IMR-90 (cell line): Measurements from ENCODE around the gene TTC7B. TPM values are rescaled to one million over a fixed set of nuclear protein-coding genes. Genes with fewer than 3 reads are reported as not detected.

Experiments used
- ATAC-seq: fragments of 200-7000 bp; cut with Tn5 transposase; 2 replicates; pipeline ENCODE4 v1.9.1; 2020; ENCODE audit warnings: low read depth, mild to moderate bottlenecking, moderate library complexity
- BruUV-seq: library from RNA; stranded (reverse); fragments of 400-500 nt; replicated peaks from 2 replicates; lab custom pipeline; 2021; lab: Mats Ljungman, UMichigan
- CTCF ChIA-PET: fragments of 300-600 bp; formaldehyde crosslinking; extraction: SDS; loops from one replicate; lab custom pipeline; 2021; ENCODE audit warnings: antibody characterized with exemption; lab: Yijun Ruan, JAX
- POLR2A ChIA-PET: fragments of 300-600 bp; sonication (Branson Sonifier 250); formaldehyde crosslinking; loops from one replicate; lab custom pipeline; 2022; ENCODE audit warnings: antibody characterized with exemption; ENCODE audit not compliant: unreplicated experiment; lab: Charles Lee
- DNase-seq: peaks from one replicate; pipeline ENCODE4 v3.0.0; 2013
- H2AFZ ChIP-seq: replicated peaks from 2 replicates; pipeline ENCODE3; 2013; ENCODE audit warnings: low read length, mild to moderate bottlenecking; ENCODE audit not compliant: poor library complexity
- H2AK5ac ChIP-seq: 2 replicates; pipeline ENCODE4 v1.6.1; 2013; ENCODE audit warnings: low read depth, low read length, inconsistent platforms
- H2AK9ac ChIP-seq: replicated peaks from 2 replicates; pipeline ENCODE3; 2013; ENCODE audit warnings: mild to moderate bottlenecking, low read depth, low read length, moderate library complexity; ENCODE audit not compliant: poor library complexity
- H2BK120ac ChIP-seq: 2 replicates; pipeline ENCODE4 v1.6.1; 2013; ENCODE audit warnings: low read depth, low read length, inconsistent platforms
- H2BK15ac ChIP-seq: 3 replicates; pipeline ENCODE4 v1.6.1; 2013; ENCODE audit warnings: low read depth, low read length, inconsistent platforms
- H2BK20ac ChIP-seq: 2 replicates; pipeline ENCODE4 v1.6.1; 2013; ENCODE audit warnings: low read depth, mild to moderate bottlenecking, inconsistent platforms, low read length, moderate library complexity
- H2BK5ac ChIP-seq: 2 replicates; pipeline ENCODE4 v1.6.1; 2013; ENCODE audit warnings: mild to moderate bottlenecking, low read depth, low read length, inconsistent platforms; ENCODE audit not compliant: poor library complexity, severe bottlenecking
- H3K14ac ChIP-seq: replicated peaks from 2 replicates; pipeline ENCODE4 v1.6.1; 2013; ENCODE audit warnings: low read depth, low read length, inconsistent platforms
- H3K18ac ChIP-seq: 2 replicates; pipeline ENCODE4 v1.6.1; 2013; ENCODE audit warnings: low read depth, low read length, control low read depth
- H3K23ac ChIP-seq: 2 replicates; pipeline ENCODE4 v1.6.1; 2013; ENCODE audit warnings: low read depth, low read length, inconsistent platforms
- H3K27ac ChIP-seq: 2 replicates; pipeline ENCODE4 v1.5.1; 2013; ENCODE audit warnings: mild to moderate bottlenecking, control low read depth, low read length; ENCODE audit not compliant: insufficient read depth
- H3K27me3 ChIP-seq: 2 replicates; pipeline ENCODE4 v1.6.1; 2013; ENCODE audit warnings: low read length; ENCODE audit not compliant: control insufficient read depth, insufficient read depth
- H3K36me3 ChIP-seq: 2 replicates; pipeline ENCODE4 v1.6.1; 2013; ENCODE audit warnings: low read length, mixed read lengths; ENCODE audit not compliant: control insufficient read depth, insufficient read depth
- H3K4ac ChIP-seq: 2 replicates; pipeline ENCODE4 v1.6.1; 2013; ENCODE audit warnings: low read depth, low read length, inconsistent platforms
- H3K4me1 ChIP-seq: 2 replicates; pipeline ENCODE4 v1.6.1; 2013; ENCODE audit warnings: low read length, mixed read lengths; ENCODE audit not compliant: control insufficient read depth, insufficient read depth
- H3K4me2 ChIP-seq: 2 replicates; pipeline ENCODE4 v1.6.1; 2013; ENCODE audit warnings: low read depth, mild to moderate bottlenecking, control low read depth, low read length, moderate library complexity
- H3K4me3 ChIP-seq: 2 replicates; pipeline ENCODE4 v1.5.1; 2013; ENCODE audit warnings: low read depth, mild to moderate bottlenecking, control low read depth, low read length, moderate library complexity; ENCODE audit not compliant: insufficient read depth
- H3K56ac ChIP-seq: 2 replicates; pipeline ENCODE4 v1.6.1; 2013; ENCODE audit warnings: low read length, inconsistent platforms; ENCODE audit not compliant: insufficient read depth; ENCODE audit errors: extremely low read depth
- H3K79me1 ChIP-seq, 2 experiments: 2 replicates each; pipeline ENCODE4 v1.6.1; 2013; ENCODE audit warnings: low read length in 2 of 2, inconsistent platforms in 1 of 2, low read depth in 1 of 2
- H3K9ac ChIP-seq: 2 replicates; pipeline ENCODE4 v1.6.1; 2013; ENCODE audit warnings: low read depth, low read length, control low read depth
- H3K9me1 ChIP-seq: 2 replicates; pipeline ENCODE4 v1.6.1; 2013; ENCODE audit warnings: low read length, inconsistent platforms; ENCODE audit not compliant: insufficient read depth
- H3K9me3 ChIP-seq: 2 replicates; pipeline ENCODE4 v1.6.1; 2013; ENCODE audit warnings: low read length; ENCODE audit not compliant: control insufficient read depth, insufficient read depth
- H4K20me1 ChIP-seq: 2 replicates; pipeline ENCODE4 v1.6.1; 2013; ENCODE audit warnings: low read length, inconsistent platforms; ENCODE audit not compliant: insufficient read depth
- H4K5ac ChIP-seq: 2 replicates; pipeline ENCODE4 v1.6.1; 2013; ENCODE audit warnings: mild to moderate bottlenecking, low read depth, low read length, control low read depth
- H4K8ac ChIP-seq, 2 experiments: 2 replicates each; pipeline ENCODE4 v1.6.1; 2013; ENCODE audit warnings: low read depth in 2 of 2, low read length in 2 of 2, control low read depth in 1 of 2, inconsistent platforms in 1 of 2
- H4K91ac ChIP-seq: 2 replicates; pipeline ENCODE4 v1.6.1; 2013; ENCODE audit warnings: low read depth, low read length, inconsistent platforms; ENCODE audit not compliant: insufficient read depth
- FOS ChIP-seq: fragments of 150-350 bp; IDR thresholded peaks from 2 replicates; pipeline ENCODE4 v1.6.1; 2016; ENCODE audit warnings: low read depth, low read length
- MXI1 ChIP-seq: IDR thresholded peaks from 2 replicates; pipeline ENCODE4 v1.6.1; 2012; ENCODE audit warnings: low read depth, mild to moderate bottlenecking, low read length, moderate library complexity, borderline replicate concordance
- RFX5 ChIP-seq: IDR thresholded peaks from 2 replicates; pipeline ENCODE4 v1.8.0; 2012; ENCODE audit warnings: low read depth, mild to moderate bottlenecking, low read length, moderate library complexity
- WGBS, 2 experiments: methylation state at CpG; one replicate each; pipeline versions ENCODE4 v1.1.5 to v1.1.7; 2013; ENCODE audit warnings: missing lambda C conversion rate in 2 of 2; ENCODE audit not compliant: insufficient read length in 1 of 2; ENCODE audit errors: extremely low coverage in 2 of 2; 5-methylcytosine and 5-hydroxymethylcytosine counted together
- dilution Hi-C: fragments of 300-500 bp; cut with HindIII; formaldehyde crosslinking; loops from one replicate; pipeline ENCODE4 v1.14.3; 2018; ENCODE audit warnings: low sequenced_read_pairs; ENCODE audit not compliant: unreplicated experiment
- in situ Hi-C: fragments of 300-500 bp; cut with MboI; formaldehyde crosslinking; loops from 3 replicates; pipeline ENCODE4 v1.14.3; 2019; ENCODE audit warnings: low sequenced_read_pairs, inconsistent platforms, mixed read lengths
- intact Hi-C: fragments of 100-400 bp; cut with micrococcal nuclease; formaldehyde crosslinking; loops from 2 replicates; pipeline ENCODE4 v1.10.0; 2022
- polyA plus RNA-seq, 3 experiments: library from polyadenylated mRNA; depleted of rRNA; stranded (reverse); fragments of >200 nt; gene quantifications; 2 replicates each; pipeline ENCODE4 v1.2.3, GENCODE V29; 2012; ENCODE audit warnings: low replicate concordance in 1 of 3
- total RNA-seq: library from RNA; depleted of rRNA; stranded (reverse); fragments of >200 nt; gene quantifications from 2 replicates; pipeline ENCODE4 v1.2.3, GENCODE V29; 2012
- TF ChIP-seq, protein P1 (sequence below): conservative IDR thresholded peaks from 2 replicates; pipeline ENCODE4 v1.5.1; 2012; ENCODE audit warnings: mild to moderate bottlenecking, low read depth, low read length, improper control_type of control experiment
- TF ChIP-seq, protein P2 (sequence below): fragments of 150-350 bp; IDR thresholded peaks from 2 replicates; pipeline ENCODE4 v1.6.1; 2017; ENCODE audit warnings: mild to moderate bottlenecking, antibody characterized with exemption, low read length, low read depth

The TTC7B gene
- total and polyA plus RNA-seq, 2 of the 4 experiments (the other 2 are of a cell fraction) = 18.1 to 35.3 TPM

DNA sequence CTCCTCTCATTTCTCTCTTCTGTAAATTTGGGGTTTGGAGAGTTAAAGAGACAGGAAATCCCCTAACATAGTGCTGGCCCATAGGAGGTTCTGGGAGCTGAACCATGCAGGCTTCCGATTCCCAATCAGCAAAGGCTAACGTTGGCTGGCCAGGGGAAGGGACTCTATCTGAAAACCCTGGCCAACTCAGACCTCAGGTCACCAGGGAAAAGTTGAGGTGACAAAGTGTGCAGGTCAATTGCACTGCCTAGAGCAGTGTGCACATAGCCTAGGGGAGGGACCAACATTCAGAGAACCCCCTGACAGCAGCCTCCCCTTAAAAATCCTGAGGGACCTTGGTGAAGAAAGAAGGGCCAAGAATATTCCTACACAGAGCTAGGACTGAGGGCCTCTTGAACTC is 38.9 kb downstream of the TTC7B start:
- 0 out of 4 replicates have a peak, but pooled peaks cover 0 to 4% of the 10 kb centered on the region in 2 experiments for H3K79me1 ChIP-seq
- CTCF ChIA-PET = no interaction called here

More for the DNA sequence above, 38.9 kb downstream of the TTC7B start:
- Histone ChIP-seq H3K4ac (no peak overlapping the region), H2BK120ac (no peak overlapping the region), H2AK9ac (no peak overlapping the region), H4K20me1 (peaks cover 5% of the 10 kb centered on the region), H3K4me2 (no peak overlapping the region), H3K56ac (no peak overlapping the region), H3K4me3 (no peak overlapping the region), H3K23ac (no peak overlapping the region), H3K9ac (no peak overlapping the region), H4K5ac (no peak overlapping the region), H2BK20ac (no peak overlapping the region), H3K9me1 (peaks cover 2% of the 10 kb centered on the region; the same call in 1 of the 2 replicates), H3K14ac (no peak overlapping the region), H4K91ac (no peak overlapping the region), H2BK15ac (no peak overlapping the region), H2AFZ (no peak overlapping the region), H3K18ac (no peak overlapping the region), H3K27me3 (no peaks in the 10 kb centered on the region), H2BK5ac (no peak overlapping the region), H3K27ac (no peak overlapping the region), H3K36me3 (peaks cover 14% of the 10 kb centered on the region; the same call in 1 of the 2 replicates), H4K8ac (no peak overlapping the region), H3K9me3 (no peaks in the 10 kb centered on the region), H3K4me1 (peaks cover 2% of the 10 kb centered on the region; the same call in 1 of the 2 replicates), H2AK5ac (no peak overlapping the region)
- intact Hi-C loops = no loop called here
- TF ChIP-seq, protein P1, sequence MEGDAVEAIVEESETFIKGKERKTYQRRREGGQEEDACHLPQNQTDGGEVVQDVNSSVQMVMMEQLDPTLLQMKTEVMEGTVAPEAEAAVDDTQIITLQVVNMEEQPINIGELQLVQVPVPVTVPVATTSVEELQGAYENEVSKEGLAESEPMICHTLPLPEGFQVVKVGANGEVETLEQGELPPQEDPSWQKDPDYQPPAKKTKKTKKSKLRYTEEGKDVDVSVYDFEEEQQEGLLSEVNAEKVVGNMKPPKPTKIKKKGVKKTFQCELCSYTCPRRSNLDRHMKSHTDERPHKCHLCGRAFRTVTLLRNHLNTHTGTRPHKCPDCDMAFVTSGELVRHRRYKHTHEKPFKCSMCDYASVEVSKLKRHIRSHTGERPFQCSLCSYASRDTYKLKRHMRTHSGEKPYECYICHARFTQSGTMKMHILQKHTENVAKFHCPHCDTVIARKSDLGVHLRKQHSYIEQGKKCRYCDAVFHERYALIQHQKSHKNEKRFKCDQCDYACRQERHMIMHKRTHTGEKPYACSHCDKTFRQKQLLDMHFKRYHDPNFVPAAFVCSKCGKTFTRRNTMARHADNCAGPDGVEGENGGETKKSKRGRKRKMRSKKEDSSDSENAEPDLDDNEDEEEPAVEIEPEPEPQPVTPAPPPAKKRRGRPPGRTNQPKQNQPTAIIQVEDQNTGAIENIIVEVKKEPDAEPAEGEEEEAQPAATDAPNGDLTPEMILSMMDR = no peak
- TF ChIP-seq, protein P2, sequence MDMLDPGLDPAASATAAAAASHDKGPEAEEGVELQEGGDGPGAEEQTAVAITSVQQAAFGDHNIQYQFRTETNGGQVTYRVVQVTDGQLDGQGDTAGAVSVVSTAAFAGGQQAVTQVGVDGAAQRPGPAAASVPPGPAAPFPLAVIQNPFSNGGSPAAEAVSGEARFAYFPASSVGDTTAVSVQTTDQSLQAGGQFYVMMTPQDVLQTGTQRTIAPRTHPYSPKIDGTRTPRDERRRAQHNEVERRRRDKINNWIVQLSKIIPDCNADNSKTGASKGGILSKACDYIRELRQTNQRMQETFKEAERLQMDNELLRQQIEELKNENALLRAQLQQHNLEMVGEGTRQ = no peak
- TF ChIP-seq RFX5 (no peak), MXI1 (no peak), FOS (no peak)
- ATAC-seq (no peak), DNase-seq (no peak)
- no CpG with 5 or more reads among the region's 2 CpGs for WGBS, 2 experiments
- POLR2A ChIA-PET = no interaction called here
- in situ Hi-C loops = no loop called here
- BruUV-seq = no TSS peak
- dilution Hi-C loops = no loop called here
